Vagina (tissue), 2 donors: Measurements from ENCODE around the gene MYO10. TPM values are rescaled to one million over a fixed set of nuclear protein-coding genes. Genes with fewer than 3 reads are reported as not detected.

ENCODE experiments used
- DNase-seq, 2 donors: peaks; one replicate each; pipeline ENCODE4 v3.0.0-alpha.2; 2017; ENCODE audit errors: extremely low spot score in 2 of 2
- H3K27ac ChIP-seq: fragments of 200-600 bp; sonication (generic); one replicate; pipeline ENCODE4 v1.5.1; 2019
- H3K27me3 ChIP-seq: fragments of 200-600 bp; sonication (generic); one replicate; pipeline ENCODE4 v1.5.1; 2019
- H3K36me3 ChIP-seq, 2 donors: fragments of 200-600 bp; sonication (generic); one replicate each; pipeline ENCODE4 v1.5.1; 2017 to 2019
- H3K4me1 ChIP-seq: fragments of 200-600 bp; sonication (generic); one replicate; pipeline ENCODE4 v1.5.1; 2019
- H3K4me3 ChIP-seq, 2 donors: fragments of 200-600 bp; sonication (generic); 1 replicate in 1 of 2; 2 replicates in 1 of 2; pipeline ENCODE4 v1.5.1; 2016 to 2019
- H3K9me3 ChIP-seq: fragments of 200-600 bp; sonication (generic); one replicate; pipeline ENCODE4 v1.5.1; 2019
- POLR2A ChIP-seq, 2 donors: fragments of 450-650 bp; IDR thresholded peaks; one replicate each; pipeline ENCODE4 v1.6.1; 2017; ENCODE audit warnings: antibody characterized with exemption in 2 of 2, mild to moderate bottlenecking in 2 of 2, moderate library complexity in 2 of 2
- POLR2AphosphoS5 ChIP-seq, 2 donors: sonication (generic); formaldehyde crosslinking; IDR thresholded peaks; one replicate each; pipeline ENCODE4 v1.9.0; 2017; ENCODE audit warnings: antibody characterized with exemption in 2 of 2, mild to moderate bottlenecking in 2 of 2, low read depth in 1 of 2; ENCODE audit not compliant: insufficient read depth in 1 of 2
- intact Hi-C: fragments of 100-400 bp; cut with DNase I; formaldehyde crosslinking; loops from one replicate; pipeline ENCODE4 v1.15.1; 2023
- total RNA-seq: library from RNA; depleted of rRNA; stranded (reverse); fragments of >200 nt; gene quantifications from one replicate; pipeline ENCODE4 v1.2.3, GENCODE V29; 2016
- TF ChIP-seq, protein P1 (sequence below), 3 experiments: fragments of 450-650 bp in 2 of 3; fragments of 200-600 bp in 1 of 3; sonication (generic) in 1 of 3; IDR thresholded peaks; one replicate each; pipeline ENCODE4 v1.5.1; 2017 to 2019; ENCODE audit warnings: antibody characterized with exemption in 3 of 3, mild to moderate bottlenecking in 2 of 3, moderate library complexity in 2 of 3

Gene MYO10
- total RNA-seq, 1 donor from 2014 or later, result 22.1 TPM

DNA sequence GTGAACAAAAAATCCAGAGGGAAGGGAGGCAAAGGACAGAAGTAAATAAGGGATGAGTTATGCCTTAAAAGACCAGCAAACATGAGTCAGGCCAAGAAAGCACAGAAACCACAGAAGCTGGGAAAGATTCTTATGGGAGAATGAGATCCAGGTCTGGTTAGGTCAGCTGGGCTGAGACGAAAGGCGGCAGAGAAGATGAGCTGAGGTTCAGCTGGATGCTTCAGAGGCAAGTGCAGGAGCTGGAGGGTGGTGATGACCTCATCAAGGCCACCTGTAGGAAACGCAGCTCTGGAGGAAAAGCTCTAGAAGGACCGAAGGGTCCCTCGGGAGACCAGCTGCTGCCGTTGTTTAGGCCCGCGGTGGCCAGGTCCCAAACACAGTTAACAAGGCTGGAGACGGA, 152.0 kb downstream of the MYO10 start:
- peaks cover 0 to 7% of the 10 kb centered on the region in 2 donors for H3K36me3 ChIP-seq
- TF ChIP-seq, protein P1, sequence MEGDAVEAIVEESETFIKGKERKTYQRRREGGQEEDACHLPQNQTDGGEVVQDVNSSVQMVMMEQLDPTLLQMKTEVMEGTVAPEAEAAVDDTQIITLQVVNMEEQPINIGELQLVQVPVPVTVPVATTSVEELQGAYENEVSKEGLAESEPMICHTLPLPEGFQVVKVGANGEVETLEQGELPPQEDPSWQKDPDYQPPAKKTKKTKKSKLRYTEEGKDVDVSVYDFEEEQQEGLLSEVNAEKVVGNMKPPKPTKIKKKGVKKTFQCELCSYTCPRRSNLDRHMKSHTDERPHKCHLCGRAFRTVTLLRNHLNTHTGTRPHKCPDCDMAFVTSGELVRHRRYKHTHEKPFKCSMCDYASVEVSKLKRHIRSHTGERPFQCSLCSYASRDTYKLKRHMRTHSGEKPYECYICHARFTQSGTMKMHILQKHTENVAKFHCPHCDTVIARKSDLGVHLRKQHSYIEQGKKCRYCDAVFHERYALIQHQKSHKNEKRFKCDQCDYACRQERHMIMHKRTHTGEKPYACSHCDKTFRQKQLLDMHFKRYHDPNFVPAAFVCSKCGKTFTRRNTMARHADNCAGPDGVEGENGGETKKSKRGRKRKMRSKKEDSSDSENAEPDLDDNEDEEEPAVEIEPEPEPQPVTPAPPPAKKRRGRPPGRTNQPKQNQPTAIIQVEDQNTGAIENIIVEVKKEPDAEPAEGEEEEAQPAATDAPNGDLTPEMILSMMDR (IDR thresholded peaks at IDR 0.05), result no peak
- TF ChIP-seq POLR2AphosphoS5 (IDR thresholded peaks at IDR 0.05; ENCODE audit: insufficient read depth in 1 of 2, low read depth in 1 of 2), result no peak
- TF ChIP-seq POLR2A (IDR thresholded peaks at IDR 0.05), result no peak
- no peaks in the 10 kb centered on the region for H3K27me3 ChIP-seq
- DNase-seq, result no peak
- intact Hi-C loops, result no loop called here
- H3K4me3 ChIP-seq, result no peak overlapping the region
- no peak overlapping the region for H3K27ac ChIP-seq
- no peaks in the 10 kb centered on the region for H3K4me1 ChIP-seq
- H3K9me3 ChIP-seq, result no peaks in the 10 kb centered on the region

DNA sequence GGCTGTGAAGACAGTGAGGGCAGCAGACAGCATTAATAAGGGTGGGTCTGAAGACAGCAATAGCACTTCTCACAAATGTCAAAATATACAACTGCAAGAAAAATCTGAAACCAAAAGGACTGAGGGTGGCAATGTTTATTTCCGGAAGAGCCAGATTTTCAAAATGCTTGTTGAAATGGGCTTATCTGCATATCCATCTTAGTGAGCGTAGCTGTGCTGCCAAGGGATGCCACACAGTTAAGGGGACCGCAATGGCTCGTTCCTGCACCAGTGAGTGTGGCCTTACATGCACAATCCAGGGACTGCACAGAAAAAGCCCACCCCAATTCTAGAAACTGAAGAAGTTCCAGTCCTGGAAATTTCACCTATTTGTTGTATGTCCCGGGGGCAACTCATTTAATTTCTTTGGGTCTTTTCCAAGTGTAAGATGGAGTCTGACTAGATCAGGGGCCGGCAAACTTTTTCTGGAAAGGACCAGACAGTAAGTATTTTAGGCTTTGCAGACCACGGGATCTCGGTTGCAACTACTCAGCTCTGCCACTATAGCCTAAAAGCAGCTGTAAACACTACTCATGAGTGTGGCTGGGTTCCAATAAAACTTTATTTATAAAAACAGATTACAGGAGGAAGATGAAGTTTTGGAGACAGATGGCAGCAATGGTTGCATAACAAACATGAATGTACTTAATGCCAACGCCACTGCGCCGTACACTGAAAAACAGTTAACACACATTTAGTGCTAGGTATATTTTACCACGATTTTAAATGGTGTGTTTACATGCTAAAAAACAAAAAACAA, 154.1 kb downstream of the MYO10 start:
- peaks cover 0 to 7% of the 10 kb centered on the region in 2 donors for H3K36me3 ChIP-seq
- H3K4me3 ChIP-seq, result no peak overlapping the region
- TF ChIP-seq POLR2A (IDR thresholded peaks at IDR 0.05), result no peak
- no peak for TF ChIP-seq POLR2AphosphoS5 (IDR thresholded peaks at IDR 0.05; ENCODE audit: insufficient read depth in 1 of 2, low read depth in 1 of 2)
- TF ChIP-seq, protein P1 (IDR thresholded peaks at IDR 0.05), result no peak
- no peak for DNase-seq
- H3K27ac ChIP-seq, result no peak overlapping the region
- no peaks in the 10 kb centered on the region for H3K27me3 ChIP-seq
- no peaks in the 10 kb centered on the region for H3K4me1 ChIP-seq
- no peaks in the 10 kb centered on the region for H3K9me3 ChIP-seq
- intact Hi-C loops, result no loop called here

DNA sequence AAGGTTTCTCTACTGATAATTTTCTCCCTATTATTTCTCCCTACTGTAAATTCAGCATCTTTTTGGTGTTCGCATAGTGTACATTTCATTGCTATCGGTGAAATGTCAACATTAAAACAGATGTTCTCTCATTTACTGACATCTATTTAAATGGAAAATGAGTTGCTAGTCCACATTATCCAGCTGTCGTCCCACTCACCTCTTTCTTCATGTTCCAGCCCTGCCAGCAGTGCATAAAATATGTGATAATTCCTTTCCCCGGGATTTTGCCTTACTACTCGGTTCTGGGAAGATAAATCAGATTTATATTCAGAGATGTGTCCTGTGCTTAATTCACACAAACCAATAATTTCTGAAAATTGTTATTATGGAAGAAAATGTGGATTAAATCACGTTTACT, 155.8 kb downstream of the MYO10 start:
- TF ChIP-seq POLR2AphosphoS5 (IDR thresholded peaks at IDR 0.05; ENCODE audit: insufficient read depth in 1 of 2, low read depth in 1 of 2) (no peak), POLR2A (IDR thresholded peaks at IDR 0.05) (no peak)
- TF ChIP-seq, protein P1 (IDR thresholded peaks at IDR 0.05), result no peak
- no peak for DNase-seq
- no peak overlapping the region for H3K4me3 ChIP-seq
- peaks cover 0 to 7% of the 10 kb centered on the region in 2 donors for H3K36me3 ChIP-seq
- no peaks in the 10 kb centered on the region for H3K27me3 ChIP-seq
- H3K27ac ChIP-seq, result no peak overlapping the region
- no peaks in the 10 kb centered on the region for H3K9me3 ChIP-seq
- H3K4me1 ChIP-seq, result peaks cover 7% of the 10 kb centered on the region
- intact Hi-C loops, result no loop called here

DNA sequence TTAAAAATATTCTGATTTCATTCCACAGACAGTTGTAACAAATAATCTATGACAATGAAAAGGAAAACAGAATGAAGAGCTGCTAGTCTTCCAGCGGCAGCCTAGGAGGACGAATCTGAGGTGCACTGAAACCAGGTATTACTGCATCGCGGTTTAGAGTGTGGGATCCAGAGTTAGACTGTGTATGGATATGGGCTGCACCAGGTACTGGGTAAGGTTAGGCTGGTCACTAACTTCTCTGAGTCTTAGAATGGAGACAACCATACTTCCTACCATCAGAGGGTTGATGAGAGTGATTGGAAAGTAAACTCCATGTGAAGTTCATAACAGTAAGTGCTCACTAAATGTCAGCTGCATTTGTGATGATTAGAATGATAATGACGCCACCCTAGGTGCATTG, 158.7 kb downstream of the MYO10 start:
- Histone ChIP-seq H3K4me1 (peaks cover 7% of the 10 kb centered on the region), H3K36me3 (peaks cover 0 to 5% of the 10 kb centered on the region in 2 donors), H3K27ac (no peak overlapping the region), H3K4me3 (no peak overlapping the region), H3K27me3 (no peaks in the 10 kb centered on the region), H3K9me3 (no peaks in the 10 kb centered on the region)
- intact Hi-C loops, result no loop called here
- TF ChIP-seq POLR2AphosphoS5 (IDR thresholded peaks at IDR 0.05; ENCODE audit: insufficient read depth in 1 of 2, low read depth in 1 of 2) (no peak), POLR2A (IDR thresholded peaks at IDR 0.05) (no peak)
- TF ChIP-seq, protein P1 (IDR thresholded peaks at IDR 0.05), result no peak
- DNase-seq, result no peak

DNA sequence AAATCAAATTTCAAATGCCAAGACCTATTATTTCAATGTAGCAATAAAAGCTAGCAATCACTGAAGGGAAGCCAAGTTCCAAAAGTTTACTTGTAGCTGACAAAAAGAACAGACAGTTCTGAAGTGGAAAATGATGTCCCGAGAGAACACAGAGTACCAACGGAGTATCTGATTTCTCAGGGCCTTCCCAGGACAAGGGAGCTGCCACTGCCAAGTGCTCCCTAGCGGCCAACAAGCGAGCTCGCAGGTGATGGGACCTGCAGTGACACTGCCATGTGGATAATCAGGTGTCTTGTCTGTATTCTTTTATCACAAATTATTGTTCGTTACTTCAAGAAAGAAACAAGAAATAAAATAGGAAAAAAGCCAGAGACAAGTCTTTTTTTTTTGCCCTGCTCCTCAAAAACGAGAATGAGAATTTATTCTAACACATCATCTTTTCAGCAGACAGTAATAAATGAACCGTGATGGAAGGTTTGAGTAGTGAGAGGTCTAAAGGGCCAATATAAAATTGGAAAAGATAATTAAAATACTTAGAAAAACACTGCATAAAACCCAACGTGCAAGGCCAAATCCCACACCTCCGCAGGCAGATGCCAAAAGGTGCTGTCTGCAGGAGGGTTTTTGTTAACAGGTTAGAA, 159.4 kb downstream of the MYO10 start:
- peak in 1 of 2 donors; percentile 83 for TF ChIP-seq POLR2AphosphoS5 (IDR thresholded peaks at IDR 0.05; ENCODE audit: insufficient read depth in 1 of 2, low read depth in 1 of 2)
- TF ChIP-seq, protein P1 (IDR thresholded peaks at IDR 0.05), result peak in 1 of 3 experiments; percentile 6
- no peak for TF ChIP-seq POLR2A (IDR thresholded peaks at IDR 0.05)
- no peak for DNase-seq
- intact Hi-C loops, result no loop called here
- H3K27ac ChIP-seq, result no peak overlapping the region
- no peaks in the 10 kb centered on the region for H3K9me3 ChIP-seq
- peaks cover 7% of the 10 kb centered on the region for H3K4me1 ChIP-seq
- no peak overlapping the region for H3K4me3 ChIP-seq
- no peaks in the 10 kb centered on the region for H3K27me3 ChIP-seq
- H3K36me3 ChIP-seq, result no peaks in the 10 kb centered on the region
